HG03342 (cell line): Measurements from ENCODE around the gene HOXC4.

Experiments
- ATAC-seq: cut with Tn5 transposase; IDR thresholded peaks from one replicate; pipeline ENCODE4 v1.9.1; 2021; ENCODE audit warnings: mild to moderate bottlenecking, moderate library complexity; ENCODE audit not compliant: unreplicated experiment

The HOXC4 gene

GRCh38 chr12:54027442-54027786 lies 26.2 kb upstream of the HOXC4 start:
- ATAC-seq: no peak

GRCh38 chr12:54028314-54029201 lies 25.1 kb upstream of the HOXC4 start, which contains the start of gene HOXC6:
HOXC6 (plus strand) TSS chr12:54028440; CDS start chr12:54028522, 82 bp downstream.
- no peak for ATAC-seq

- ATAC-seq: no peak
Measured at GRCh38 chr12:54029529-54030441, 23.9 kb upstream of the HOXC4 start.

- ATAC-seq: no peak
Measured at GRCh38 chr12:54030442-54030801, 23.2 kb upstream of the HOXC4 start.

GRCh38 chr12:54030889-54031471 lies 22.7 kb upstream of the HOXC4 start:
- no peak for ATAC-seq

GRCh38 chr12:54031480-54031879 lies 22.2 kb upstream of the HOXC4 start:
- ATAC-seq: no peak

GRCh38 chr12:54032086-54032619 lies 21.5 kb upstream of the HOXC4 start:
- ATAC-seq: no peak

- no peak for ATAC-seq
Measured at GRCh38 chr12:54032627-54033100, 21.0 kb upstream of the HOXC4 start, which contains the start of gene HOXC5. HOXC5 (plus strand) TSS chr12:54033050; CDS start chr12:54033123, 73 bp downstream.

- ATAC-seq: no peak
Measured at GRCh38 chr12:54033106-54033979, 20.3 kb upstream of the HOXC4 start.

- ATAC-seq: no peak
Measured at GRCh38 chr12:54033980-54034784, 19.5 kb upstream of the HOXC4 start.

- ATAC-seq: no peak
Measured at GRCh38 chr12:54034785-54035310, 18.8 kb upstream of the HOXC4 start.

- ATAC-seq: no peak
Measured at GRCh38 chr12:54035568-54036264, 17.9 kb upstream of the HOXC4 start.

GRCh38 chr12:54036620-54037359 lies 16.8 kb upstream of the HOXC4 start:
- no peak for ATAC-seq

GRCh38 chr12:54037360-54038283 lies 16.0 kb upstream of the HOXC4 start:
- ATAC-seq: no peak

- ATAC-seq: no peak
Measured at GRCh38 chr12:54038284-54038870, 15.3 kb upstream of the HOXC4 start.

GRCh38 chr12:54038871-54039414 lies 14.7 kb upstream of the HOXC4 start:
- ATAC-seq: no peak
